Keratinocyte (primary cell): ENCODE data around the gene LPCAT4. TPM values are rescaled to one million over a fixed set of nuclear protein-coding genes. Genes with fewer than 3 reads are reported as not detected.

ENCODE experiments used
- DNase-seq: peaks from one replicate; pipeline ENCODE4 v3.0.0-alpha.2; 2011; ENCODE audit warnings: low read depth, missing footprints, low spot score
- FAIRE-seq: peaks from 2 replicates; lab custom pipeline; 2011; peaks lifted over from hg19 to GRCh38; lab: Jason Lieb, UNC
- H2AFZ ChIP-seq: 2 replicates; pipeline ENCODE4 v1.6.0; 2012; ENCODE audit warnings: low read length, control low read depth, inconsistent platforms; ENCODE audit not compliant: control insufficient read depth
- H3K27ac ChIP-seq: 2 replicates; pipeline ENCODE4 v1.5.1; 2011; ENCODE audit warnings: low read length; ENCODE audit not compliant: control insufficient read depth, insufficient read depth
- H3K27me3 ChIP-seq: 3 replicates; pipeline ENCODE4 v1.6.0; 2011; ENCODE audit warnings: low read length; ENCODE audit not compliant: control insufficient read depth, insufficient read depth; ENCODE audit errors: extremely low read depth
- H3K36me3 ChIP-seq, 2 experiments: 2 replicates in 1 of 2; 3 replicates in 1 of 2; pipeline ENCODE4 v1.5.1; 2011; ENCODE audit warnings: low read length in 2 of 2, mild to moderate bottlenecking in 1 of 2; ENCODE audit not compliant: control insufficient read depth in 2 of 2, insufficient read depth in 2 of 2; ENCODE audit errors: extremely low read depth in 1 of 2
- H3K4me1 ChIP-seq: 3 replicates; pipeline ENCODE4 v1.5.1; 2011; ENCODE audit warnings: low read length; ENCODE audit not compliant: control insufficient read depth, insufficient read depth; ENCODE audit errors: extremely low read depth
- H3K4me2 ChIP-seq: 3 replicates; pipeline ENCODE4 v1.6.0; 2011; ENCODE audit warnings: low read depth, low read length; ENCODE audit not compliant: control insufficient read depth, insufficient read depth; ENCODE audit errors: extremely low read depth
- H3K4me3 ChIP-seq, 3 experiments: fragments of 200-600 bp in 1 of 3; sonication (generic) in 1 of 3; 2 replicates in 2 of 3; 3 replicates in 1 of 3; pipeline ENCODE4 v1.5.1; 2011 to 2016; ENCODE audit warnings: low read length in 3 of 3, mild to moderate bottlenecking in 3 of 3, control low read depth in 2 of 3, inconsistent platforms in 1 of 3, low read depth in 1 of 3, mixed read lengths in 1 of 3, mixed run types in 1 of 3, moderate library complexity in 1 of 3; ENCODE audit not compliant: control insufficient read depth in 2 of 3, insufficient read depth in 2 of 3; ENCODE audit errors: extremely low read depth in 1 of 3
- H3K79me2 ChIP-seq: 2 replicates; pipeline ENCODE4 v1.6.0; 2012; ENCODE audit warnings: low read length; ENCODE audit not compliant: control insufficient read depth, insufficient read depth
- H3K9ac ChIP-seq: 3 replicates; pipeline ENCODE4 v1.6.0; 2011; ENCODE audit warnings: low read length; ENCODE audit not compliant: control insufficient read depth, insufficient read depth; ENCODE audit errors: extremely low read depth
- H3K9me1 ChIP-seq: 3 replicates; pipeline ENCODE4 v1.6.0; 2011; ENCODE audit warnings: low read length; ENCODE audit not compliant: control insufficient read depth, insufficient read depth; ENCODE audit errors: extremely low read depth
- H3K9me3 ChIP-seq: 2 replicates; pipeline ENCODE4 v1.5.1; 2012; ENCODE audit warnings: low read depth, low read length; ENCODE audit not compliant: control insufficient read depth
- H4K20me1 ChIP-seq: 3 replicates; pipeline ENCODE4 v1.6.0; 2011; ENCODE audit warnings: low read length; ENCODE audit not compliant: control insufficient read depth, insufficient read depth; ENCODE audit errors: extremely low read depth
- CTCF ChIP-seq, 3 experiments: IDR thresholded peaks in 1 of 3; conservative IDR thresholded peaks in 1 of 3; optimal IDR thresholded peaks in 1 of 3; 2 replicates in 2 of 3; 3 replicates in 1 of 3; pipeline versions ENCODE3 to v1.5.1; 2011; ENCODE audit warnings: low read length in 3 of 3, mild to moderate bottlenecking in 3 of 3, moderate library complexity in 2 of 3, control low read depth in 1 of 3, inconsistent platforms in 1 of 3; ENCODE audit not compliant: insufficient read depth in 2 of 3; ENCODE audit errors: extremely low read depth in 1 of 3
- EZH2 ChIP-seq: IDR thresholded peaks from one replicate; pipeline ENCODE4 v1.6.1; 2012; ENCODE audit warnings: inconsistent platforms, mild to moderate bottlenecking, low read length, moderate library complexity
- dilution Hi-C: fragments of 300-500 bp; cut with MboI; formaldehyde crosslinking; loops from one replicate; pipeline ENCODE4 v1.7.0; 2020; ENCODE audit warnings: low sequenced_read_pairs; ENCODE audit not compliant: extremely low pct_ligation_motif_present
- polyA plus RNA-seq, 5 experiments: library from polyadenylated mRNA; depleted of rRNA in 3 of 5; stranded (reverse) in 3 of 5; stranded (forward) in 1 of 5; unstranded in 1 of 5; fragments of >200 nt; gene quantifications; 1 replicate in 1 of 5; 2 replicates in 3 of 5; 3 replicates in 1 of 5; pipeline versions ENCODE4 v1.2.1 to v1.2.3, GENCODE V29; 2011 to 2012; ENCODE audit warnings: missing spikeins in 2 of 5, low read depth in 1 of 5, low replicate concordance in 1 of 5

The LPCAT4 gene
- polyA plus RNA-seq, 1 donor (not counting 4 experiments of a cell fraction or from before 2014, with no cell fraction given) = 43.3 TPM

GRCh38 chr15:34327906-34328305 is 39.1 kb downstream of the LPCAT4 start:
- no peaks in the 10 kb centered on the region for H3K79me2 ChIP-seq
- no peak for DNase-seq
- dilution Hi-C loops = no loop called here
- H3K27ac ChIP-seq = no peak overlapping the region
- H3K27me3 ChIP-seq = no peaks in the 10 kb centered on the region
- FAIRE-seq = no peak
- no peak overlapping the region for H3K4me3 ChIP-seq
- H2AFZ ChIP-seq = no peak overlapping the region
- TF ChIP-seq EZH2 (no peak), CTCF (optimal IDR thresholded peaks at IDR 0.05 in 1 of 3, IDR thresholded peaks at IDR 0.05 in 1 of 3, conservative IDR thresholded peaks at IDR 0.05 in 1 of 3; ENCODE audit: extremely low read depth in 1 of 3, insufficient read depth in 2 of 3, low read length in 3 of 3) (no peak)
- no peaks in the 10 kb centered on the region for H3K36me3 ChIP-seq
- no peak overlapping the region for H3K9ac ChIP-seq
- H3K4me2 ChIP-seq = no peak overlapping the region
- H3K4me1 ChIP-seq = no peaks in the 10 kb centered on the region
- no peaks in the 10 kb centered on the region for H3K9me3 ChIP-seq
- no peaks in the 10 kb centered on the region for H4K20me1 ChIP-seq
- no peaks in the 10 kb centered on the region for H3K9me1 ChIP-seq

GRCh38 chr15:34325368-34325767 is 41.6 kb downstream of the LPCAT4 start:
- dilution Hi-C loops = no loop called here
- FAIRE-seq = no peak

More at GRCh38 chr15:34325368-34325767, 41.6 kb downstream of the LPCAT4 start:
- Histone ChIP-seq H3K9me3 (no peaks in the 10 kb centered on the region), H3K4me2 (no peak overlapping the region), H4K20me1 (no peaks in the 10 kb centered on the region), H2AFZ (no peak overlapping the region), H3K4me3 (no peak overlapping the region), H3K27me3 (no peaks in the 10 kb centered on the region), H3K36me3 (no peaks in the 10 kb centered on the region), H3K4me1 (peaks cover 2% of the 10 kb centered on the region), H3K79me2 (no peaks in the 10 kb centered on the region), H3K9me1 (no peaks in the 10 kb centered on the region), H3K27ac (no peak overlapping the region), H3K9ac (no peak overlapping the region)
- no peak for TF ChIP-seq EZH2
- no peak for TF ChIP-seq CTCF (optimal IDR thresholded peaks at IDR 0.05 in 1 of 3, IDR thresholded peaks at IDR 0.05 in 1 of 3, conservative IDR thresholded peaks at IDR 0.05 in 1 of 3; ENCODE audit: extremely low read depth in 1 of 3, insufficient read depth in 2 of 3, low read length in 3 of 3)
- no peak for DNase-seq
